Fibroblast of villous mesenchyme (primary cell): Measurements from ENCODE around the gene RBMS3. TPM values are rescaled to one million over a fixed set of nuclear protein-coding genes. Genes with fewer than 3 reads are reported as not detected.

Experiments used
- DNase-seq: peaks from one replicate; pipeline ENCODE4 v3.0.0-alpha.2; 2010; ENCODE audit warnings: low read depth
- H3K4me3 ChIP-seq: 2 replicates; pipeline ENCODE4 v1.5.1; 2011; ENCODE audit warnings: low read depth, mild to moderate bottlenecking, low read length
- CTCF ChIP-seq: IDR thresholded peaks from 2 replicates; pipeline ENCODE4 v1.5.1; 2012; ENCODE audit warnings: low read depth, mild to moderate bottlenecking, low read length; ENCODE audit not compliant: insufficient read depth
- total RNA-seq: library from RNA; depleted of rRNA; stranded (reverse); fragments of >200 nt; gene quantifications from 2 replicates; pipeline ENCODE4 v1.2.3, GENCODE V29; 2012

The RBMS3 gene
- total RNA-seq, 1 donor: 85.9 TPM

GRCh38 chr3:29746163-29746760 is 465.4 kb downstream of the RBMS3 start:
- peak; percentile 41 for DNase-seq
- no peak for TF ChIP-seq CTCF
- no peak overlapping the region for H3K4me3 ChIP-seq

- no peak for DNase-seq
- no peak for TF ChIP-seq CTCF
- no peak overlapping the region for H3K4me3 ChIP-seq
Measured at GRCh38 chr3:29747991-29748390, 467.1 kb downstream of the RBMS3 start.

GRCh38 chr3:29751647-29752314 is 470.9 kb downstream of the RBMS3 start:
- DNase-seq: no peak
- H3K4me3 ChIP-seq: no peak overlapping the region
- TF ChIP-seq CTCF: no peak

- TF ChIP-seq CTCF: no peak
- no peak overlapping the region for H3K4me3 ChIP-seq
- no peak for DNase-seq
Measured at GRCh38 chr3:29754346-29754745, 473.5 kb downstream of the RBMS3 start.

- peak; percentile 28 for DNase-seq
- H3K4me3 ChIP-seq: no peak overlapping the region
- no peak for TF ChIP-seq CTCF
Measured at GRCh38 chr3:29755416-29755815, 474.5 kb downstream of the RBMS3 start.

GRCh38 chr3:29757054-29757777 is 476.3 kb downstream of the RBMS3 start:
- H3K4me3 ChIP-seq: no peak overlapping the region
- TF ChIP-seq CTCF: no peak
- DNase-seq: no peak
